ENCODE results near the gene FOCAD. TPM values are rescaled to one million over a fixed set of nuclear protein-coding genes. Genes with fewer than 3 reads are reported as not detected.

The FOCAD gene
- total RNA-seq, 4 donors from 2014 or later: 24.0 to 64.5 (median 33.1) TPM

DNA sequence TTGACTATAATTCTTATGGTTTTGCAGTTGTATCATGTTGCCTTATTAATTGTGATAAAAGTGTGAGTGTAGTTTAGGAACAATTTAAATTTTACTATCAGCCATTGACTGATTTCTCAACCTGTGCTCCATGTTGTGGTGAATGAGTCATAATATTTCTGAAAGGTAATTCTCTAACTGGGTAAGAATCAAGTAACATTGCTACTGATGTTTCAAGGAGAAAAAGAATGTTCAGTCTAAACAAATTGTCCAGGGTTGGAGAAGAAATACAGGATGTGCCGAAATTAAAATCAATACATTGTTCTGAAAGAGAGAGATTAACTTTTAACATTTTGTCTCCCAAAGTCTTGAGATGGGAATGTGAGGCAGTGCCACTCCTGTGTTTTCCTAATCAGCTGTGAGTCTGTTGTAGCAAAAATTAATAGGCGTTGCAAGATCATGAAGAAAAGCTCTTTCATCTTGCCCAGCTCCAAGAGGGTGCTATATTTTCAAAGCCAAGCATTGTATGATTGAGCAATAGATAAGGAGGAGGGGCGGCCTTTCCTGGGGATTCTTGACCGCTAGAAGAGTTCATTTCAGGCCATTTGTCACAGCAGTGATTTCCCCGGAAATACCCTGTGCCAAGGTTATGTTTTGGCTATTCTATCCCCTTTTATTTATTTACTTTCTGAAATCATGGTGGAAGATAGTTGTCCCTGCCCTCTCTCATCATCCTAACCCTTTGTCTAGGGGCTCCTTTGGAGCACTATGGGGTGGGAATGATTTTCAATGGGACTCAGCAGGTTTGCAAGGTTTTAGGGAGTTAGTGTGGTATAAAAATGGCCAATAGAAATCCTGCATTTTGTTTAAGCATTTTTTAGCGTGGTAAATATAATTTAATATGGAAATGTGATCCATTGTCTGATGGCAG is 151.6 kb downstream of the FOCAD start:
- no peaks in the 10 kb centered on the region for H3K27me3 ChIP-seq
- H3K4me1 ChIP-seq: peaks cover 4% of the 10 kb centered on the region
- no peaks in the 10 kb centered on the region for H3K9me3 ChIP-seq
- no peak for DNase-seq (ENCODE audit: low spot score in 2 of 2)
- 61% methylated on average over 6 of the region's 6 CpGs for WGBS
- H3K36me3 ChIP-seq: no peaks in the 10 kb centered on the region
- H3K27ac ChIP-seq: no peak overlapping the region
- H3K4me3 ChIP-seq: no peak overlapping the region
- TF ChIP-seq, protein P1, sequence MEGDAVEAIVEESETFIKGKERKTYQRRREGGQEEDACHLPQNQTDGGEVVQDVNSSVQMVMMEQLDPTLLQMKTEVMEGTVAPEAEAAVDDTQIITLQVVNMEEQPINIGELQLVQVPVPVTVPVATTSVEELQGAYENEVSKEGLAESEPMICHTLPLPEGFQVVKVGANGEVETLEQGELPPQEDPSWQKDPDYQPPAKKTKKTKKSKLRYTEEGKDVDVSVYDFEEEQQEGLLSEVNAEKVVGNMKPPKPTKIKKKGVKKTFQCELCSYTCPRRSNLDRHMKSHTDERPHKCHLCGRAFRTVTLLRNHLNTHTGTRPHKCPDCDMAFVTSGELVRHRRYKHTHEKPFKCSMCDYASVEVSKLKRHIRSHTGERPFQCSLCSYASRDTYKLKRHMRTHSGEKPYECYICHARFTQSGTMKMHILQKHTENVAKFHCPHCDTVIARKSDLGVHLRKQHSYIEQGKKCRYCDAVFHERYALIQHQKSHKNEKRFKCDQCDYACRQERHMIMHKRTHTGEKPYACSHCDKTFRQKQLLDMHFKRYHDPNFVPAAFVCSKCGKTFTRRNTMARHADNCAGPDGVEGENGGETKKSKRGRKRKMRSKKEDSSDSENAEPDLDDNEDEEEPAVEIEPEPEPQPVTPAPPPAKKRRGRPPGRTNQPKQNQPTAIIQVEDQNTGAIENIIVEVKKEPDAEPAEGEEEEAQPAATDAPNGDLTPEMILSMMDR (IDR thresholded peaks at IDR 0.05): no peak
- no peak for TF ChIP-seq EP300 (IDR thresholded peaks at IDR 0.05)
- TF ChIP-seq POLR2A (IDR thresholded peaks at IDR 0.05): no peak
- TF ChIP-seq POLR2AphosphoS5 (IDR thresholded peaks at IDR 0.05): no peak

DNA sequence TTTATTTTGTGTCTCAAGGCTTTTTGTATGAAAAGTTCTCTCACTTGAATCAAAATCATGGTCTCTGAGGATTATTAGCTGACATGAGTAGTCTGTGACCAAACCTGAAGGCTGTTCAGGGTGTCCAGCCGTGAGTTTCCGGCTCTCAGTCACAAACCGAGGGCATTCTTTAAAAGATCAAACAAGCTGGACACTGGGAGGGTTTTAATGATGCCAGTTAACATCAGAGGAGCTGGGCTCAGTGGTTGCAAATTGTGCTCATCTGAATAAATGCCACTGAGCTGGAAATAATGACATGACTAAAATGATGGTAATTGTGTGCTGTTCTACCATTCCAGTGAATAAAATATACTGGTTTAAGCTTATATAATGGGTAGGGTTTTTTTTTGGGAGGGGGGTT is 153.1 kb downstream of the FOCAD start:
- Histone ChIP-seq H3K27me3 (no peaks in the 10 kb centered on the region), H3K36me3 (no peaks in the 10 kb centered on the region), H3K27ac (no peak overlapping the region), H3K4me1 (peaks cover 4% of the 10 kb centered on the region), H3K4me3 (no peak overlapping the region), H3K9me3 (peaks cover 3% of the 10 kb centered on the region)
- no peak for DNase-seq (ENCODE audit: low spot score in 2 of 2)
- WGBS: 93% methylated on average over 3 of the region's 3 CpGs
- TF ChIP-seq POLR2AphosphoS5 (IDR thresholded peaks at IDR 0.05) (no peak), EP300 (IDR thresholded peaks at IDR 0.05) (no peak), POLR2A (IDR thresholded peaks at IDR 0.05) (no peak)
- TF ChIP-seq, protein P1 (IDR thresholded peaks at IDR 0.05): no peak

DNA sequence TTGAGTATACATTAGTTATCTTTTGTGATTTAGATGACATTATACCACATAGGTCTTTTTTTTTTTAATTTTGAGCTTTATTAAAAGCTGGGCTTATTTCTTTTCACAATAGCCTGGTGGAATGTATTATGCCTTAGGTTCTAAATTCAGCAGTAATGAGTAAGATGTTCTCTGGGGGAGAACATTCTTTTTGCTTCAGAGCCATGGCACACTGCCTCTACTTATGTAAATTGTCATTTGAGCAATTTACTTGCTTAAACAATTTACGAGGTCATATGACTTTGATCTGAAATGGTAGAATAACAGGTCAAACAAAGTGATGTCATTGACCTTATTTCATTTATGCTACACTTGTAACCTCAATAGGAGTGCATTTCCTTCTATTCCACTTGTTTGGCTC is 154.2 kb downstream of the FOCAD start:
- Histone ChIP-seq H3K27ac (no peak overlapping the region), H3K36me3 (no peaks in the 10 kb centered on the region), H3K27me3 (no peaks in the 10 kb centered on the region), H3K4me1 (peaks cover 4% of the 10 kb centered on the region), H3K4me3 (no peak overlapping the region), H3K9me3 (peaks cover 6% of the 10 kb centered on the region)
- WGBS: 48% methylated on average over 1 of the region's 1 CpG
- no peak for TF ChIP-seq EP300 (IDR thresholded peaks at IDR 0.05)
- no peak for TF ChIP-seq POLR2AphosphoS5 (IDR thresholded peaks at IDR 0.05)
- TF ChIP-seq POLR2A (IDR thresholded peaks at IDR 0.05): no peak
- TF ChIP-seq, protein P1 (IDR thresholded peaks at IDR 0.05): no peak
- DNase-seq (ENCODE audit: low spot score in 2 of 2): no peak

DNA sequence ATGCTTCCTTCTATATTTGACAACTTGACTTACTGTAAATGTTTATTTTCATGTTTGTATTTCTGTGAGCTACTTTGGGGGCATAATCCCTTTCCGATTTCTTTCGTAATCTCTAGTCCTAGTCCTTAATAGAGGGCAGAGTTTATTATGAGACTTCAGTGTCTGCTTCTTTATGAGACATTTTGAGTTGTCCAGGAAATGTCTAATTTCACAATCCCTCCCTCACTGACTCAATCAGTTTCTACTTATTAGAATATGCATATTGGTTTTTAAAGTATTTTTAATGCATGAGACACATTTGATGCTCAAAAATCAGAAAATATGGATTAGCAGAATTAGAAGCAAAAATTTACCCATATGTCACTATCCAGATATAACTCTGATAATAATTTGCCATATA is 160.9 kb downstream of the FOCAD start:
- Histone ChIP-seq H3K27me3 (no peaks in the 10 kb centered on the region), H3K4me1 (no peaks in the 10 kb centered on the region), H3K27ac (no peak overlapping the region), H3K9me3 (peaks cover 6% of the 10 kb centered on the region), H3K4me3 (no peak overlapping the region), H3K36me3 (no peaks in the 10 kb centered on the region)
- TF ChIP-seq POLR2AphosphoS5 (IDR thresholded peaks at IDR 0.05): no peak
- no peak for TF ChIP-seq EP300 (IDR thresholded peaks at IDR 0.05)
- no peak for DNase-seq (ENCODE audit: low spot score in 2 of 2)
- 97% methylated on average over 2 of the region's 2 CpGs for WGBS

DNA sequence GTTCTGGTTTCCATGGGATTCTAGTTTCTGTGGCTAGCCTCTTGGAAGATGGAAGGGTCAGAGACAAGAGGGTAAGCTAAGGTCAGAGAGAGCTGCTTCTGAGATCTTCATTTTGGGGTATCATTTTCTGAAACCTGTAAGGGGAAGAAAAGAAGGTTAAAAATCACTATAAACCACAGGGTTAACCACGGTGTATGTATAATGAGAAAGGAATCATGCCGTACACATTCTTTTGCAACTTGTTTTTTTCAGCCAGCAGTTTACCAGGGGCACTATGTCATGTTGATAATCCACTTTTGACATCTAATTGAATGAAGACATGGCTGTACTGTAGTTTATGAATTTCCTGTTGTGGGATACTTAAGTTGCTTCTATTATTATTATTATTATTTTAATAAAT is 164.4 kb downstream of the FOCAD start:
- H3K9me3 ChIP-seq: no peaks in the 10 kb centered on the region
- no peak overlapping the region for H3K27ac ChIP-seq
- TF ChIP-seq POLR2AphosphoS5 (IDR thresholded peaks at IDR 0.05): no peak
- no peak for TF ChIP-seq POLR2A (IDR thresholded peaks at IDR 0.05)
- TF ChIP-seq EP300 (IDR thresholded peaks at IDR 0.05): no peak
- TF ChIP-seq, protein P1 (IDR thresholded peaks at IDR 0.05): no peak
- H3K4me1 ChIP-seq: no peaks in the 10 kb centered on the region
- H3K4me3 ChIP-seq: no peak overlapping the region
- no peaks in the 10 kb centered on the region for H3K27me3 ChIP-seq
- H3K36me3 ChIP-seq: no peaks in the 10 kb centered on the region
- DNase-seq (ENCODE audit: low spot score in 2 of 2): no peak
- WGBS: 77% methylated on average over 2 of the region's 2 CpGs
